Prostate gland (tissue), 2 donors: ENCODE results near the gene FBRSL1. TPM values are rescaled to one million over a fixed set of nuclear protein-coding genes. Genes with fewer than 3 reads are reported as not detected.

Experiments
- DNase-seq: peaks from one replicate; pipeline ENCODE4 v3.0.0-alpha.2; 2019; ENCODE audit warnings: low spot score
- H3K27ac ChIP-seq, 2 donors: fragments of 200-600 bp; sonication (generic); 2 replicates each; pipeline ENCODE4 v1.5.1; 2017 to 2019
- H3K27me3 ChIP-seq: fragments of 200-600 bp; sonication (generic); replicated peaks from 2 replicates; pipeline ENCODE4 v1.5.1; 2019; ENCODE audit not compliant: insufficient read depth
- H3K36me3 ChIP-seq, 2 donors: fragments of 200-600 bp; sonication (generic); 1 replicate in 1 of 2; 2 replicates in 1 of 2; pipeline versions ENCODE4 v1.5.1 to v1.8.1; 2017 to 2019
- H3K4me1 ChIP-seq: fragments of 200-600 bp; sonication (generic); replicated peaks from 2 replicates; pipeline ENCODE4 v1.5.1; 2019
- H3K4me3 ChIP-seq, 2 donors: fragments of 200-600 bp; sonication (generic); 2 replicates each; pipeline ENCODE4 v1.5.1; 2017 to 2019
- H3K9me3 ChIP-seq: fragments of 200-600 bp; sonication (generic); 2 replicates; pipeline ENCODE4 v1.5.1; 2017
- POLR2A ChIP-seq: fragments of 450-650 bp; IDR thresholded peaks from one replicate; pipeline ENCODE4 v1.6.1; 2016; ENCODE audit warnings: antibody characterized with exemption, mild to moderate bottlenecking
- POLR2AphosphoS5 ChIP-seq: sonication (generic); formaldehyde crosslinking; IDR thresholded peaks from one replicate; pipeline ENCODE4 v1.6.1; 2017; ENCODE audit warnings: antibody characterized with exemption
- WGBS: methylation state at CpG from one replicate; pipeline ENCODE4 v1.1.5; 2018; 5-methylcytosine and 5-hydroxymethylcytosine counted together
- intact Hi-C: fragments of 100-400 bp; cut with DNase I; formaldehyde crosslinking; loops from one replicate; pipeline ENCODE4 v1.14.2; 2022
- total RNA-seq, 2 donors: library from RNA; depleted of rRNA; stranded (reverse); fragments of >200 nt; gene quantifications; one replicate each; pipeline ENCODE4 v1.1.0, GENCODE V29; 2016
- TF ChIP-seq, protein P1 (sequence below), 4 experiments: fragments of 200-600 bp in 2 of 4; fragments of 450-650 bp in 2 of 4; sonication (generic) in 2 of 4; IDR thresholded peaks; 1 replicate in 3 of 4; 2 replicates in 1 of 4; pipeline ENCODE4 v1.5.1; 2016 to 2019; ENCODE audit warnings: antibody characterized with exemption in 4 of 4, mild to moderate bottlenecking in 2 of 4, moderate library complexity in 2 of 4

FBRSL1 gene
- total RNA-seq, 2 donors from 2014 or later: 34.2 to 69.2 TPM

GRCh38 chr12:132500856-132501180, 10.9 kb downstream of the FBRSL1 start:
- intact Hi-C loops: no loop called here
- Histone ChIP-seq H3K36me3 (no peaks in the 10 kb centered on the region), H3K27me3 (no peaks in the 10 kb centered on the region), H3K4me3 (no peak overlapping the region), H3K9me3 (no peaks in the 10 kb centered on the region), H3K27ac (no peak overlapping the region), H3K4me1 (peaks cover 34% of the 10 kb centered on the region)
- TF ChIP-seq POLR2AphosphoS5 (no peak), POLR2A (no peak)
- TF ChIP-seq, protein P1, sequence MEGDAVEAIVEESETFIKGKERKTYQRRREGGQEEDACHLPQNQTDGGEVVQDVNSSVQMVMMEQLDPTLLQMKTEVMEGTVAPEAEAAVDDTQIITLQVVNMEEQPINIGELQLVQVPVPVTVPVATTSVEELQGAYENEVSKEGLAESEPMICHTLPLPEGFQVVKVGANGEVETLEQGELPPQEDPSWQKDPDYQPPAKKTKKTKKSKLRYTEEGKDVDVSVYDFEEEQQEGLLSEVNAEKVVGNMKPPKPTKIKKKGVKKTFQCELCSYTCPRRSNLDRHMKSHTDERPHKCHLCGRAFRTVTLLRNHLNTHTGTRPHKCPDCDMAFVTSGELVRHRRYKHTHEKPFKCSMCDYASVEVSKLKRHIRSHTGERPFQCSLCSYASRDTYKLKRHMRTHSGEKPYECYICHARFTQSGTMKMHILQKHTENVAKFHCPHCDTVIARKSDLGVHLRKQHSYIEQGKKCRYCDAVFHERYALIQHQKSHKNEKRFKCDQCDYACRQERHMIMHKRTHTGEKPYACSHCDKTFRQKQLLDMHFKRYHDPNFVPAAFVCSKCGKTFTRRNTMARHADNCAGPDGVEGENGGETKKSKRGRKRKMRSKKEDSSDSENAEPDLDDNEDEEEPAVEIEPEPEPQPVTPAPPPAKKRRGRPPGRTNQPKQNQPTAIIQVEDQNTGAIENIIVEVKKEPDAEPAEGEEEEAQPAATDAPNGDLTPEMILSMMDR (IDR thresholded peaks at IDR 0.05): no peak
- no peak for DNase-seq
- 87% methylated on average over 9 of the region's 9 CpGs for WGBS

DNA sequence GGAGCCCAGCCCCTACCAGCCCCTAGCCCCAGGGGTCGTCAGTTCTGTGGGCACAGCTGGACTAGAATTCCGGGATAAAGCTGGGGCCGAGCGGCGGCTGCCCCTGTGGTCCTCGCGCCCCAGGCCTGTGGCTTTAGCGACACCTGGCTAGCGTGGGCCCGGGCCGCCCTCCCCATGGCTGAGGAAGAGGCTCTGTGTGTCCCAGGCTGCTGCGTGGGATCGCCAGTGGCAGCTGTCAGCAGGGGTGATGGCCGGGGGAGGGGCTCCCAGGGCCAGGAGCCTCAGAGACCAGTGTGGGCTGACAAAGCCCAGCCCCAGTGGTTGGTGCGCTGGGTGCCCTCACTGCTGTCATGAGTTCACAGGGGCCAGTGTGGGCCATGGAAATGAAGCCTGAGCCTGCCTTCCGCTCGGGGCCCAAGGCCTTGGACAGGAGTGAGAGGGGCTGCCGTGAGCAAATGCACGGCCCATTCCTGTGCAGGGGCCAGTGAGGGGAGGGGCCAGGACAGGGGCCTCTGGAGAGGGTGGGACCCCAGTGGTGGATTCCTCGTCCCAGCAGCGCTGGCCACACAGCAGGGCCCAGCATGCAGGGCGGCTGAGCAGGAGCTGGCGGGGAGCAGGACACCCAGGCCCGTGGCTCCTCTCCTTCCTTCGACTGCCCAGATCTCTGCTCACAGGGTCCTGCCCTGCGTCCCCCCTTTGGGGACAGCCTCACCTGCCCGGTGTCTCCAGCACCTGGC, 11.4 kb downstream of the FBRSL1 start:
- peaks cover 34% of the 10 kb centered on the region for H3K4me1 ChIP-seq
- TF ChIP-seq, protein P1 (IDR thresholded peaks at IDR 0.05): no peak
- no peak for TF ChIP-seq POLR2A
- no peak for TF ChIP-seq POLR2AphosphoS5
- no peak for DNase-seq
- intact Hi-C loops: no loop called here
- no peaks in the 10 kb centered on the region for H3K9me3 ChIP-seq
- no peaks in the 10 kb centered on the region for H3K36me3 ChIP-seq
- 75% methylated on average over 14 of the region's 27 CpGs for WGBS
- H3K27ac ChIP-seq: no peak overlapping the region
- no peak overlapping the region for H3K4me3 ChIP-seq
- H3K27me3 ChIP-seq: no peaks in the 10 kb centered on the region

GRCh38 chr12:132502149-132502881, 12.4 kb downstream of the FBRSL1 start:
- H3K27me3 ChIP-seq: no peaks in the 10 kb centered on the region
- no peak overlapping the region for H3K27ac ChIP-seq
- H3K4me3 ChIP-seq: no peak overlapping the region
- peaks cover 40% of the 10 kb centered on the region for H3K4me1 ChIP-seq
- H3K9me3 ChIP-seq: no peaks in the 10 kb centered on the region
- TF ChIP-seq POLR2AphosphoS5: no peak
- TF ChIP-seq, protein P1 (IDR thresholded peaks at IDR 0.05): no peak
- TF ChIP-seq POLR2A: no peak
- no peaks in the 10 kb centered on the region for H3K36me3 ChIP-seq
- intact Hi-C loops: no loop called here
- 82% methylated on average over 23 of the region's 24 CpGs for WGBS
- DNase-seq: no peak

GRCh38 chr12:132502882-132503193, 12.9 kb downstream of the FBRSL1 start:
- Histone ChIP-seq H3K4me1 (peaks cover 37% of the 10 kb centered on the region), H3K4me3 (no peak overlapping the region), H3K27me3 (no peaks in the 10 kb centered on the region), H3K9me3 (no peaks in the 10 kb centered on the region), H3K36me3 (no peaks in the 10 kb centered on the region), H3K27ac (no peak overlapping the region)
- 69% methylated on average over 6 of the region's 8 CpGs for WGBS
- TF ChIP-seq POLR2AphosphoS5: no peak
- no peak for TF ChIP-seq POLR2A
- DNase-seq: no peak
- intact Hi-C loops: no loop called here

DNA sequence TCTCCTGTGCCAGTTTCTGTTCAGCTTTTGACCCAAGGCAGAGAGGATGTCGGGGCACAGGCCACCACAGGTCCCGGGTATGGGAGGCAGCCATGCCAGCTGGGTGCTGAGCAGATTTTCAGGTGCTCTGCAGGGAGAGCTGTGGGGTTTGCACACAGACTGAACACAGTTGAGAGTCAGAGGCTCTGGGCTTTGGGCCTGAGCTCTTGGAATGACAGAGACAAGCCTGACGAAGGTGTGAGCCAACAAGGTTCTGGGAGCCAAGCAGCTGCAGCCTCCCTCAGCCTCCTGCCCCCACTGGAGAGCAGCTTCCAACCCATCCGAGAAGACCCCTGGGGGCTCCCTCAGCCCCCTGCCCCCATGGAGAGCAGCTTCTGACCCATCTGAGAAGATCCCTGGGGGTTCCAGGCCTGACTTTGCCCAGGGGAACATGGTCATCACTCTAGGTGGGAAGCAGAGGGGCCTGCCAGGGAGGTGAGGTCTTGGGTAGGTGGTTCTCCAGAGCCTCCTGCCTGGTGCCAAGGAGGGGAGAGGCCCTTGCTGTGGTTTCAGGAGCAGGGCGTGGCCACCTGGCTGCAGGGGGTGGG, 13.8 kb downstream of the FBRSL1 start:
- Histone ChIP-seq H3K4me3 (no peak overlapping the region), H3K4me1 (peaks cover 34% of the 10 kb centered on the region), H3K27ac (no peak overlapping the region), H3K27me3 (no peaks in the 10 kb centered on the region), H3K9me3 (no peaks in the 10 kb centered on the region), H3K36me3 (no peaks in the 10 kb centered on the region)
- 61% methylated on average over 5 of the region's 5 CpGs for WGBS
- no peak for DNase-seq
- no peak for TF ChIP-seq POLR2A
- TF ChIP-seq, protein P1 (IDR thresholded peaks at IDR 0.05): no peak
- TF ChIP-seq POLR2AphosphoS5: no peak
- intact Hi-C loops: no loop called here
